CD14-positive monocyte (primary cell): Measurements from ENCODE around the gene TNNI3. TPM values are rescaled to one million over a fixed set of nuclear protein-coding genes. Genes with fewer than 3 reads are reported as not detected.

Experiments
- DNase-seq, 3 donors: peaks; one replicate each; pipeline ENCODE4 v3.0.0-alpha.2; 2011 to 2022
- H2AFZ ChIP-seq: 2 replicates; pipeline ENCODE4 v1.6.0; 2012; ENCODE audit warnings: mild to moderate bottlenecking, low read depth, low read length, inconsistent platforms; ENCODE audit not compliant: insufficient read depth, poor library complexity, severe bottlenecking
- H3K27ac ChIP-seq, 2 donors: 1 replicate in 1 of 2; 2 replicates in 1 of 2; pipeline ENCODE4 v1.5.1; 2012 to 2013; ENCODE audit warnings: low read length in 2 of 2, control low read depth in 1 of 2, inconsistent platforms in 1 of 2, low read depth in 1 of 2, mild to moderate bottlenecking in 1 of 2
- H3K27me3 ChIP-seq, 2 donors: one replicate each; pipeline versions ENCODE4 v1.6.0 to v1.6.1; 2011 to 2013; ENCODE audit warnings: low read length in 2 of 2; ENCODE audit not compliant: control insufficient read depth in 2 of 2, insufficient read depth in 2 of 2
- H3K36me3 ChIP-seq, 2 donors: replicated peaks in 1 of 2; 1 replicate in 1 of 2; 2 replicates in 1 of 2; pipeline versions ENCODE4 v1.5.1 to v1.6.1; 2012 to 2013; ENCODE audit warnings: low read length in 2 of 2, control low read depth in 1 of 2, inconsistent platforms in 1 of 2, mild to moderate bottlenecking in 1 of 2; ENCODE audit not compliant: insufficient read depth in 2 of 2, control insufficient read depth in 1 of 2
- H3K4me1 ChIP-seq, 2 donors: 1 replicate in 1 of 2; 2 replicates in 1 of 2; pipeline versions ENCODE4 v1.5.1 to v1.6.1; 2012 to 2013; ENCODE audit warnings: low read length in 2 of 2, control low read depth in 1 of 2, inconsistent platforms in 1 of 2, mild to moderate bottlenecking in 1 of 2, moderate library complexity in 1 of 2; ENCODE audit not compliant: insufficient read depth in 2 of 2, control insufficient read depth in 1 of 2
- H3K4me2 ChIP-seq: replicated peaks from 2 replicates; pipeline ENCODE3; 2012; ENCODE audit warnings: low read length, moderate library complexity, mild to moderate bottlenecking; ENCODE audit not compliant: poor library complexity, severe bottlenecking; ENCODE audit errors: extremely low read depth
- H3K4me3 ChIP-seq, 3 experiments: fragments of 200-600 bp in 1 of 3; sonication (generic) in 1 of 3; replicated peaks in 1 of 3; 1 replicate in 2 of 3; 2 replicates in 1 of 3; pipeline ENCODE4 v1.5.1; 2011 to 2013; ENCODE audit warnings: low read length in 3 of 3, mild to moderate bottlenecking in 3 of 3, control low read depth in 2 of 3, low read depth in 2 of 3, inconsistent platforms in 1 of 3, moderate library complexity in 1 of 3
- H3K79me2 ChIP-seq: 2 replicates; pipeline ENCODE4 v1.6.0; 2012; ENCODE audit warnings: mild to moderate bottlenecking, control low read depth, inconsistent platforms, low read length, moderate library complexity; ENCODE audit not compliant: insufficient read depth
- H3K9ac ChIP-seq: 2 replicates; pipeline ENCODE4 v1.6.0; 2017; ENCODE audit warnings: low read length, mild to moderate bottlenecking; ENCODE audit not compliant: insufficient read depth, poor library complexity, severe bottlenecking
- H3K9me3 ChIP-seq, 2 donors: replicated peaks in 1 of 2; 1 replicate in 1 of 2; 2 replicates in 1 of 2; pipeline versions ENCODE4 v1.5.1 to v1.6.1; 2012 to 2013; ENCODE audit warnings: low read length in 2 of 2, control low read depth in 1 of 2; ENCODE audit not compliant: control insufficient read depth in 1 of 2, insufficient read depth in 1 of 2
- H4K20me1 ChIP-seq: 2 replicates; pipeline ENCODE4 v1.6.0; 2012; ENCODE audit warnings: mild to moderate bottlenecking, low read length, control low read depth, moderate library complexity; ENCODE audit not compliant: insufficient read depth
- H3K27ac Mint-ChIP-seq, 7 donors: one replicate each; pipeline ENCODE4 v1.8.0; 2020; ENCODE audit warnings: mild to moderate bottlenecking in 7 of 7, mixed read lengths in 7 of 7, moderate library complexity in 6 of 7, inconsistent platforms in 2 of 7
- H3K27me3 Mint-ChIP-seq, 3 donors: one replicate each; pipeline ENCODE4 v1.8.0; 2021 to 2022; ENCODE audit warnings: low read depth in 3 of 3, mild to moderate bottlenecking in 3 of 3, mixed read lengths in 3 of 3, moderate library complexity in 3 of 3, inconsistent platforms in 1 of 3
- H3K36me3 Mint-ChIP-seq, 2 donors: one replicate each; pipeline ENCODE4 v1.8.0; 2020; ENCODE audit warnings: mixed read lengths in 2 of 2, inconsistent platforms in 1 of 2, mild to moderate bottlenecking in 1 of 2
- H3K4me1 Mint-ChIP-seq: one replicate; pipeline ENCODE4 v1.8.0; 2020; ENCODE audit warnings: mild to moderate bottlenecking, mixed read lengths
- H3K4me3 Mint-ChIP-seq, 2 donors: one replicate each; pipeline ENCODE4 v1.8.0; 2020; ENCODE audit warnings: mild to moderate bottlenecking in 2 of 2, mixed read lengths in 2 of 2, moderate library complexity in 1 of 2
- H3K9me3 Mint-ChIP-seq, 7 donors: one replicate each; pipeline ENCODE4 v1.8.0; 2020 to 2022; ENCODE audit warnings: mixed read lengths in 7 of 7, mild to moderate bottlenecking in 6 of 7, moderate library complexity in 6 of 7, inconsistent platforms in 2 of 7
- WGBS: methylation state at CpG from one replicate; pipeline ENCODE4 v1.1.5; 2013; ENCODE audit warnings: missing lambda C conversion rate; ENCODE audit not compliant: insufficient coverage; 5-methylcytosine and 5-hydroxymethylcytosine counted together
- intact Hi-C, 2 donors: fragments of 100-400 bp; cut with micrococcal nuclease; formaldehyde crosslinking; loops; one replicate each; pipeline versions ENCODE4 v1.15.0 to v1.15.1; 2023
- polyA plus RNA-seq, 3 donors: library from polyadenylated mRNA; depleted of rRNA in 1 of 3; unstranded in 2 of 3; stranded (reverse) in 1 of 3; fragments of 300-500 nt in 2 of 3; fragments of >200 nt in 1 of 3; fragmentation: Illumina TruSeq in 2 of 3; gene quantifications; 1 replicate in 2 of 3; 2 replicates in 1 of 3; pipeline ENCODE4 v1.2.3, GENCODE V29; 2012 to 2021
- TF ChIP-seq, protein P1 (sequence below): fragments of 200-600 bp; IDR thresholded peaks from one replicate; pipeline ENCODE4 v1.8.0; 2022; ENCODE audit warnings: antibody characterized with exemption, mild to moderate bottlenecking

TNNI3 gene
- polyA plus RNA-seq, 3 donors = 1.2 TPM; not detected in 2

DNA sequence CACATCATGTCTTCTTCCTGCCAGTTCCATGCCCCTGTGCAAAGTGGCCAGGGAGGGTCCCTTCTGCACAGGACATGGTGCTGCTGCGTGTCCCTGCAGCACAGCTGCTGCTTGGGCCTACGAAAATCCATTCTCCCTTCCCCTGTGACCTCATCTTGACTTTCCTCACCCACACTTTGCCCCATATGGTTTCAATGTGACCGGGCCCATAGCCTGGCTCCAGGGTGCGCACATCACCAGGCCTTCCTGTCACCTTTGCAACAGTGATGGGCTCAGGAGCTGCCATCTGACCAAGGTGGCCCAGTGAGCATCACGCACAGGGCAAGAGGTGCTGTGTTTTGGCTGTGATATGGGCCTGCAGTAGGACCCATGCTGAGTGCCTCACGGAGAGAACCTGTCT is 50.9 kb downstream of the TNNI3 start:
- Mint-ChIP-seq H3K27me3 (peaks cover 0 to 1% (median 0%) of the 10 kb centered on the region in 3 donors), H3K4me3 (no peak overlapping the region), H3K9me3 (peaks cover 1 to 8% (median 5%) of the 10 kb centered on the region in 7 donors), H3K4me1 (peaks cover 3% of the 10 kb centered on the region), H3K36me3 (peaks cover 53 to 77% of the 10 kb centered on the region in 2 donors), H3K27ac (no peak overlapping the region)
- no peaks in the 10 kb centered on the region for H3K4me1 ChIP-seq
- DNase-seq = no peak
- no peak overlapping the region for H3K4me3 ChIP-seq
- H3K27ac ChIP-seq = no peak overlapping the region
- intact Hi-C loops = no loop called here
- peaks cover 0 to 11% of the 10 kb centered on the region in 2 donors for H3K9me3 ChIP-seq
- no peaks in the 10 kb centered on the region for H3K27me3 ChIP-seq
- no peak overlapping the region for H2AFZ ChIP-seq
- TF ChIP-seq, protein P1, sequence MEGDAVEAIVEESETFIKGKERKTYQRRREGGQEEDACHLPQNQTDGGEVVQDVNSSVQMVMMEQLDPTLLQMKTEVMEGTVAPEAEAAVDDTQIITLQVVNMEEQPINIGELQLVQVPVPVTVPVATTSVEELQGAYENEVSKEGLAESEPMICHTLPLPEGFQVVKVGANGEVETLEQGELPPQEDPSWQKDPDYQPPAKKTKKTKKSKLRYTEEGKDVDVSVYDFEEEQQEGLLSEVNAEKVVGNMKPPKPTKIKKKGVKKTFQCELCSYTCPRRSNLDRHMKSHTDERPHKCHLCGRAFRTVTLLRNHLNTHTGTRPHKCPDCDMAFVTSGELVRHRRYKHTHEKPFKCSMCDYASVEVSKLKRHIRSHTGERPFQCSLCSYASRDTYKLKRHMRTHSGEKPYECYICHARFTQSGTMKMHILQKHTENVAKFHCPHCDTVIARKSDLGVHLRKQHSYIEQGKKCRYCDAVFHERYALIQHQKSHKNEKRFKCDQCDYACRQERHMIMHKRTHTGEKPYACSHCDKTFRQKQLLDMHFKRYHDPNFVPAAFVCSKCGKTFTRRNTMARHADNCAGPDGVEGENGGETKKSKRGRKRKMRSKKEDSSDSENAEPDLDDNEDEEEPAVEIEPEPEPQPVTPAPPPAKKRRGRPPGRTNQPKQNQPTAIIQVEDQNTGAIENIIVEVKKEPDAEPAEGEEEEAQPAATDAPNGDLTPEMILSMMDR = no peak
- H3K36me3 ChIP-seq = peaks cover 47 to 72% of the 10 kb centered on the region in 2 donors
- peaks cover 46% of the 10 kb centered on the region for H3K79me2 ChIP-seq
- no peak overlapping the region for H3K9ac ChIP-seq
- 92% methylated on average over 6 of the region's 6 CpGs for whole genome bisulfite sequencing
- H4K20me1 ChIP-seq = peaks cover 93% of the 10 kb centered on the region
- H3K4me2 ChIP-seq = no peak overlapping the region

DNA sequence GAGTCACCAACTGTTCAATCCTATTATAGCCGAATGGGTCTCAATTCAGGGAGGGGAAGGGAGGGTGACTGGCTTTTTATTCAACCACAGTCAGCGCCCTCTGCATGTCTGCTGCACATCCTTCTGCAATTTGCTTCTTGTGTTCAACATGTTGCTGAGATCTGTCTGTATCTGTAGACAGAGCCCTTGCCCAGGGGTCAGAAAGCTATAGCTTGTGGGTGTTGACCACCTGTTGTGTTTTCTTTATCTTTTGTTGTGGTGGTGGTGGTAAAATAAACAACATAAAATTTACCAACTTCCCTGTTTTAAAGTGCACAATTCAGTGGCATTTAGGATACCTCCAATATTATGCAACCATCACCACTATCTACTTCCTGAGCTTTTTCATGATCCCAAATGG is 52.3 kb downstream of the TNNI3 start:
- intact Hi-C loops = no loop called here
- peaks cover 88% of the 10 kb centered on the region for H4K20me1 ChIP-seq
- H3K9me3 ChIP-seq = peaks cover 0 to 11% of the 10 kb centered on the region in 2 donors
- H3K4me1 ChIP-seq = no peaks in the 10 kb centered on the region
- no peak overlapping the region for H3K4me3 ChIP-seq
- TF ChIP-seq, protein P1 = no peak
- peaks cover 3% of the 10 kb centered on the region for H3K4me1 Mint-ChIP-seq
- H3K4me2 ChIP-seq = no peak overlapping the region
- peaks cover 0 to 1% (median 0%) of the 10 kb centered on the region in 3 donors for H3K27me3 Mint-ChIP-seq
- no peak for DNase-seq
- H3K36me3 Mint-ChIP-seq = peaks cover 48 to 77% of the 10 kb centered on the region in 2 donors
- H3K27ac ChIP-seq = no peak overlapping the region
- H2AFZ ChIP-seq = no peak overlapping the region
- peaks cover 1 to 8% (median 5%) of the 10 kb centered on the region in 7 donors for H3K9me3 Mint-ChIP-seq
- peaks cover 36% of the 10 kb centered on the region for H3K79me2 ChIP-seq
- peak overlapping the region in 2 of 7 donors; percentile 26 to 41 for H3K27ac Mint-ChIP-seq
- no peaks in the 10 kb centered on the region for H3K27me3 ChIP-seq
- peaks cover 51 to 75% of the 10 kb centered on the region in 2 donors for H3K36me3 ChIP-seq
- H3K9ac ChIP-seq = no peak overlapping the region
- WGBS = 82% methylated on average over 2 of the region's 2 CpGs
- no peak overlapping the region for H3K4me3 Mint-ChIP-seq
